Stomach (tissue), 9 donors: ENCODE data around the gene TNNI3. TPM values are rescaled to one million over a fixed set of nuclear protein-coding genes. Genes with fewer than 3 reads are reported as not detected.
A peak's percentile ranks its signal among the peaks of the same experiment; 100 is the strongest.

ENCODE experiments used
- DNase-seq, 2 donors: peaks; one replicate each; pipeline versions ENCODE4 v3.0.0 to v3.0.0-alpha.2; 2013 to 2019
- H3K27ac ChIP-seq, 5 donors: fragments of 200-600 bp in 4 of 5; sonication (generic) in 4 of 5; one replicate each; pipeline ENCODE4 v1.5.1; 2013 to 2019; ENCODE audit warnings: mild to moderate bottlenecking in 1 of 5, moderate library complexity in 1 of 5
- H3K27me3 ChIP-seq, 3 donors: fragments of 200-600 bp; sonication (generic); one replicate each; pipeline ENCODE4 v1.5.1; 2017 to 2019; ENCODE audit warnings: mixed run types in 1 of 3
- H3K36me3 ChIP-seq, 4 donors: fragments of 200-600 bp; sonication (generic); 1 replicate in 3 of 4; 2 replicates in 1 of 4; pipeline ENCODE4 v1.5.1; 2016 to 2019
- H3K4me1 ChIP-seq, 4 donors: fragments of 200-600 bp; sonication (generic); one replicate each; pipeline ENCODE4 v1.5.1; 2016 to 2019
- H3K4me3 ChIP-seq, 4 donors: fragments of 200-600 bp; sonication (generic) in 3 of 4; one replicate each; pipeline ENCODE4 v1.5.1; 2016 to 2019; ENCODE audit warnings: mild to moderate bottlenecking in 1 of 4
- H3K9me3 ChIP-seq, 4 donors: fragments of 200-600 bp; sonication (generic); one replicate each; pipeline ENCODE4 v1.5.1; 2016 to 2019
- CTCF ChIP-seq, 7 experiments: fragments of 450-650 bp in 4 of 7; fragments of 200-600 bp in 3 of 7; sonication (generic) in 3 of 7; IDR thresholded peaks; one replicate each; pipeline ENCODE4 v1.5.1; 2016 to 2019; ENCODE audit warnings: antibody characterized with exemption in 7 of 7, control low read depth in 2 of 7, mild to moderate bottlenecking in 1 of 7
- EP300 ChIP-seq: sonication (generic); formaldehyde crosslinking; IDR thresholded peaks from one replicate; pipeline ENCODE4 v1.6.1; 2017; ENCODE audit warnings: antibody characterized with exemption
- POLR2A ChIP-seq, 4 donors: fragments of 450-650 bp; IDR thresholded peaks; one replicate each; pipeline ENCODE4 v1.6.1; 2016; ENCODE audit warnings: antibody characterized with exemption in 4 of 4, control low read depth in 2 of 4, mild to moderate bottlenecking in 1 of 4, moderate library complexity in 1 of 4
- POLR2AphosphoS5 ChIP-seq, 3 donors: sonication (generic); formaldehyde crosslinking; IDR thresholded peaks; one replicate each; pipeline ENCODE4 v1.6.1; 2016; ENCODE audit warnings: antibody characterized with exemption in 3 of 3
- WGBS, 5 donors: extraction: QIAGEN DNeasy Blood & Tissue Kit in 3 of 5; methylation state at CpG; one replicate each; pipeline versions ENCODE4 v1.1.5 to v1.1.7; 2013 to 2018; 5-methylcytosine and 5-hydroxymethylcytosine counted together
- intact Hi-C: fragments of 100-400 bp; cut with DNase I; formaldehyde crosslinking; loops from one replicate; pipeline ENCODE4 v1.15.1; 2023; ENCODE audit warnings: low total_unique reads
- polyA plus RNA-seq, 3 donors: library from polyadenylated mRNA; stranded (reverse); fragments of 200-250 nt; gene quantifications; one replicate each; pipeline ENCODE4 v1.2.3, GENCODE V29; 2013
- total RNA-seq, 5 donors: library from RNA; depleted of rRNA; stranded (reverse); fragments of >200 nt; gene quantifications; one replicate each; pipeline versions ENCODE4 v1.1.0 to v1.2.3, GENCODE V29; 2014 to 2016
- donor health status: healthy with polysubstance abuse.
- donor health status: Bipolar disorder and iron deficiency.
- donor health status: healthy.

Gene TNNI3
- total and polyA plus RNA-seq, 8 donors: 4.2 to 14.1 (median 7.8) TPM; not detected in 5

- H3K4me3 ChIP-seq: peak within 1 kb of the TSS; percentile 23 to 44 (median 38)
- peaks cover 30 to 99% (median 68%) of the 10 kb centered on the region in 3 donors for H3K27me3 ChIP-seq
- WGBS, 5 donors: 0 to 3% (median 2%) methylated on average over 21 to 68 of the region's 68 CpGs
- peaks cover 0 to 9% (median 3%) of the 10 kb centered on the region in 4 donors for H3K36me3 ChIP-seq
- peaks cover 9 to 19% (median 18%) of the 10 kb centered on the region in 4 donors for H3K4me1 ChIP-seq
- H3K27ac ChIP-seq: peak within 1 kb of the TSS in 2 of 5 donors; percentile 6 to 11
- TF ChIP-seq POLR2AphosphoS5 (IDR thresholded peaks at IDR 0.05) (no peak), POLR2A (IDR thresholded peaks at IDR 0.05) (no peak), EP300 (no peak), CTCF (IDR thresholded peaks at IDR 0.05) (no peak)
- intact Hi-C loops: no loop called here
- peak; percentile 40 to 82 for DNase-seq
- H3K9me3 ChIP-seq: no peaks in the 10 kb centered on the region
These were observed 22.3 kb upstream of the TNNI3 start, which contains the start of gene SYT5 for GRCh38 chr19:55179606-55180484. SYT5 (minus strand) TSS chr19:55180289; CDS start chr19:55179041, 1,248 bp downstream.

GRCh38 chr19:55178781-55179599, 21.5 kb upstream of the TNNI3 start:
- TF ChIP-seq EP300 (no peak), POLR2AphosphoS5 (IDR thresholded peaks at IDR 0.05) (no peak), POLR2A (IDR thresholded peaks at IDR 0.05) (no peak)
- H3K27ac ChIP-seq: peak overlapping the region in 1 of 5 donors; percentile 11
- WGBS, 5 donors: 3 to 7% (median 6%) methylated on average over 21 to 61 of the region's 61 CpGs
- peak overlapping the region; percentile 23 to 44 (median 38) for H3K4me3 ChIP-seq
- intact Hi-C loops: no loop called here
- H3K36me3 ChIP-seq: peaks cover 0 to 9% (median 3%) of the 10 kb centered on the region in 4 donors
- peaks cover 37 to 100% (median 77%) of the 10 kb centered on the region in 3 donors for H3K27me3 ChIP-seq
- no peaks in the 10 kb centered on the region for H3K9me3 ChIP-seq
- DNase-seq: peak; percentile 69 to 95
- H3K4me1 ChIP-seq: peaks cover 9 to 24% (median 21%) of the 10 kb centered on the region in 4 donors

- no peaks in the 10 kb centered on the region for H3K9me3 ChIP-seq
- H3K4me3 ChIP-seq: no peak overlapping the region
- peaks cover 38 to 100% (median 90%) of the 10 kb centered on the region in 3 donors for H3K27me3 ChIP-seq
- DNase-seq: no peak
- 0 to 43% (median 40%) methylated on average over 1 to 2 of the region's 2 CpGs for WGBS, 5 donors
- no peak overlapping the region for H3K27ac ChIP-seq
- no peaks in the 10 kb centered on the region for H3K36me3 ChIP-seq
- H3K4me1 ChIP-seq: peaks cover 15 to 39% (median 31%) of the 10 kb centered on the region in 4 donors
- intact Hi-C loops: no loop called here
- TF ChIP-seq CTCF (IDR thresholded peaks at IDR 0.05) (no peak), EP300 (no peak), POLR2A (IDR thresholded peaks at IDR 0.05) (no peak), POLR2AphosphoS5 (IDR thresholded peaks at IDR 0.05) (no peak)
These were observed 18.5 kb upstream of the TNNI3 start for GRCh38 chr19:55176076-55176475.

GRCh38 chr19:55175117-55175867, 17.8 kb upstream of the TNNI3 start:
- Histone ChIP-seq H3K9me3 (no peaks in the 10 kb centered on the region), H3K4me3 (no peak overlapping the region), H3K27ac (no peak overlapping the region), H3K27me3 (peaks cover 33 to 100% (median 90%) of the 10 kb centered on the region in 3 donors), H3K4me1 (peaks cover 15 to 37% (median 29%) of the 10 kb centered on the region in 4 donors), H3K36me3 (no peaks in the 10 kb centered on the region)
- intact Hi-C loops: no loop called here
- DNase-seq: no peak
- TF ChIP-seq EP300: no peak
- WGBS, 5 donors: 40 to 68% (median 57%) methylated on average over 34 to 43 of the region's 43 CpGs
